Measurements from ENCODE around the gene HMGXB4. TPM values are rescaled to one million over a fixed set of nuclear protein-coding genes. Genes with fewer than 3 reads are reported as not detected.

HMGXB4 gene
- polyA plus RNA-seq, 4 donors = 24.4 to 29.7 (median 28.8) TPM

Other genes with a start within 250 kb of the HMGXB4 start
- gene ISX, start 191.3 kb upstream of the HMGXB4 start, polyA plus RNA-seq (ENCODE audit: insufficient read length in 4 of 4) = under 1 TPM; 0.23 to 0.32 (median 0.28) TPM
- gene TOM1, start 42.4 kb downstream of the HMGXB4 start, polyA plus RNA-seq (ENCODE audit: insufficient read length in 4 of 4) = 10 to 100 TPM; 33.0 to 45.8 (median 38.7) TPM
- 10 to 100 TPM; 39.9 to 56.6 (median 43.2) TPM for gene HMOX1, start 123.6 kb downstream of the HMGXB4 start, polyA plus RNA-seq (ENCODE audit: insufficient read length in 4 of 4)
- 10 to 100 TPM; 56.5 to 74.2 (median 69.0) TPM for gene MCM5, start 142.6 kb downstream of the HMGXB4 start, polyA plus RNA-seq (ENCODE audit: insufficient read length in 4 of 4)